Testis (tissue), 3 donors: ENCODE results near the gene ZNF581. TPM values are rescaled to one million over a fixed set of nuclear protein-coding genes. Genes with fewer than 3 reads are reported as not detected.
A peak's percentile ranks its signal among the peaks of the same experiment; 100 is the strongest.

Experiments
- DNase-seq: peaks from one replicate; pipeline ENCODE4 v3.0.0-alpha.2; 2019
- H3K27ac ChIP-seq, 2 donors: fragments of 200-600 bp; sonication (generic); one replicate each; pipeline ENCODE4 v1.5.1; 2019
- H3K27me3 ChIP-seq: fragments of 200-600 bp; sonication (generic); one replicate; pipeline ENCODE4 v1.5.1; 2019
- H3K36me3 ChIP-seq: fragments of 200-600 bp; sonication (generic); one replicate; pipeline ENCODE4 v1.5.1; 2017; ENCODE audit warnings: low read depth; ENCODE audit errors: missing control alignments
- H3K4me1 ChIP-seq: fragments of 200-600 bp; sonication (generic); one replicate; pipeline ENCODE4 v1.5.1; 2019
- H3K4me3 ChIP-seq, 2 donors: fragments of 200-600 bp; sonication (generic); one replicate each; pipeline ENCODE4 v1.5.1; 2017 to 2019
- H3K9me3 ChIP-seq: fragments of 200-600 bp; sonication (generic); one replicate; pipeline ENCODE4 v1.5.1; 2017
- CTCF ChIP-seq, 3 experiments: fragments of 450-650 bp in 2 of 3; fragments of 200-600 bp in 1 of 3; sonication (generic) in 1 of 3; IDR thresholded peaks; one replicate each; pipeline ENCODE4 v1.5.1; 2016 to 2019; ENCODE audit warnings: antibody characterized with exemption in 3 of 3, mild to moderate bottlenecking in 2 of 3, moderate library complexity in 1 of 3
- POLR2A ChIP-seq: fragments of 450-650 bp; IDR thresholded peaks from one replicate; pipeline ENCODE4 v1.6.1; 2017; ENCODE audit warnings: antibody characterized with exemption, mild to moderate bottlenecking, moderate library complexity
- WGBS, 2 donors: methylation state at CpG; one replicate each; pipeline ENCODE4 v1.1.5; 2018; 5-methylcytosine and 5-hydroxymethylcytosine counted together
- intact Hi-C: fragments of 100-400 bp; cut with DNase I; formaldehyde crosslinking; loops from one replicate; pipeline ENCODE4 v1.15.1; 2023; ENCODE audit warnings: low total_unique reads
- polyA plus RNA-seq: library from polyadenylated mRNA; stranded (reverse); fragments of 350-450 nt; fragmentation: Illumina TruSeq; extraction: RNeasy Lipid Tissue Mini Kit (QIAGEN cat#74804); gene quantifications from one replicate; pipeline ENCODE4 v1.2.3, GENCODE V29; 2014; ENCODE audit warnings: low read depth, low replicate concordance; ENCODE audit not compliant: insufficient read depth
- total RNA-seq, 2 donors: library from RNA; depleted of rRNA; stranded (reverse); fragments of >200 nt; gene quantifications; one replicate each; pipeline ENCODE4 v1.2.3, GENCODE V29; 2016

The ZNF581 gene
- total and polyA plus RNA-seq, 3 donors from 2014 or later = 17.3 to 31.2 (median 18.4) TPM

GRCh38 chr19:55623130-55623529, 20.3 kb upstream of the ZNF581 start:
- Histone ChIP-seq H3K9me3 (no peaks in the 10 kb centered on the region), H3K4me3 (no peak overlapping the region), H3K27me3 (no peaks in the 10 kb centered on the region), H3K27ac (no peak overlapping the region), H3K4me1 (peaks cover 20% of the 10 kb centered on the region), H3K36me3 (no peaks in the 10 kb centered on the region)
- no peak for DNase-seq
- no peak for TF ChIP-seq POLR2A
- no peak for TF ChIP-seq CTCF (IDR thresholded peaks at IDR 0.05)
- intact Hi-C loops = no loop called here
- WGBS, 2 donors = 74 to 83% methylated on average over 7 of the region's 7 CpGs

GRCh38 chr19:55623561-55623960, 19.9 kb upstream of the ZNF581 start:
- Histone ChIP-seq H3K27me3 (no peaks in the 10 kb centered on the region), H3K4me3 (peak overlapping the region in 1 of 2 donors; percentile 73), H3K36me3 (no peaks in the 10 kb centered on the region), H3K9me3 (no peaks in the 10 kb centered on the region), H3K4me1 (peaks cover 20% of the 10 kb centered on the region), H3K27ac (peak overlapping the region; percentile 99)
- WGBS, 2 donors = 48 to 63% methylated on average over 7 of the region's 7 CpGs
- no peak for TF ChIP-seq CTCF (IDR thresholded peaks at IDR 0.05)
- TF ChIP-seq POLR2A = no peak
- DNase-seq = no peak
- intact Hi-C loops = no loop called here

- peak within 1 kb of the TSS; percentile 60 to 73 for H3K4me3 ChIP-seq
- intact Hi-C loops = no loop called here
- H3K9me3 ChIP-seq = no peaks in the 10 kb centered on the region
- no peaks in the 10 kb centered on the region for H3K36me3 ChIP-seq
- H3K27ac ChIP-seq = peak within 1 kb of the TSS; percentile 99
- H3K27me3 ChIP-seq = no peaks in the 10 kb centered on the region
- peak; percentile 95 for DNase-seq
- TF ChIP-seq POLR2A = no peak
- WGBS, 2 donors = 0 to 2% methylated on average over 36 to 44 of the region's 56 CpGs
- H3K4me1 ChIP-seq = peaks cover 20% of the 10 kb centered on the region
Observed at GRCh38 chr19:55624109-55625003, 19.1 kb upstream of the ZNF581 start, which contains the start of gene ZNF784. Gene ZNF784 (minus strand): TSS chr19:55624566. CDS start chr19:55624561, 5 bp downstream.

- H3K9me3 ChIP-seq = no peaks in the 10 kb centered on the region
- intact Hi-C loops = no loop called here
- no peaks in the 10 kb centered on the region for H3K36me3 ChIP-seq
- H3K4me1 ChIP-seq = peaks cover 20% of the 10 kb centered on the region
- peak overlapping the region; percentile 99 for H3K27ac ChIP-seq
- WGBS, 2 donors = 29 to 31% methylated on average over 11 of the region's 11 CpGs
- peak overlapping the region; percentile 60 to 73 for H3K4me3 ChIP-seq
- no peaks in the 10 kb centered on the region for H3K27me3 ChIP-seq
- DNase-seq = no peak
- TF ChIP-seq CTCF (IDR thresholded peaks at IDR 0.05) = no peak
- no peak for TF ChIP-seq POLR2A
Observed at GRCh38 chr19:55625004-55625326, 18.5 kb upstream of the ZNF581 start.

GRCh38 chr19:55626350-55626749, 17.1 kb upstream of the ZNF581 start:
- H3K9me3 ChIP-seq = no peaks in the 10 kb centered on the region
- peaks cover 20% of the 10 kb centered on the region for H3K4me1 ChIP-seq
- no peak for TF ChIP-seq CTCF (IDR thresholded peaks at IDR 0.05)
- no peak for TF ChIP-seq POLR2A
- no peak overlapping the region for H3K27ac ChIP-seq
- H3K4me3 ChIP-seq = no peak overlapping the region
- no peaks in the 10 kb centered on the region for H3K27me3 ChIP-seq
- no peak for DNase-seq
- intact Hi-C loops = no loop called here
- H3K36me3 ChIP-seq = no peaks in the 10 kb centered on the region
- WGBS, 2 donors = 93 to 96% methylated on average over 11 of the region's 11 CpGs
